Measurements from ENCODE around the gene SHISAL1. TPM values are rescaled to one million over a fixed set of nuclear protein-coding genes. Genes with fewer than 3 reads are reported as not detected.

SHISAL1 gene
- total RNA-seq, 1 experiment from 2014 or later, result 1.6 TPM

DNA sequence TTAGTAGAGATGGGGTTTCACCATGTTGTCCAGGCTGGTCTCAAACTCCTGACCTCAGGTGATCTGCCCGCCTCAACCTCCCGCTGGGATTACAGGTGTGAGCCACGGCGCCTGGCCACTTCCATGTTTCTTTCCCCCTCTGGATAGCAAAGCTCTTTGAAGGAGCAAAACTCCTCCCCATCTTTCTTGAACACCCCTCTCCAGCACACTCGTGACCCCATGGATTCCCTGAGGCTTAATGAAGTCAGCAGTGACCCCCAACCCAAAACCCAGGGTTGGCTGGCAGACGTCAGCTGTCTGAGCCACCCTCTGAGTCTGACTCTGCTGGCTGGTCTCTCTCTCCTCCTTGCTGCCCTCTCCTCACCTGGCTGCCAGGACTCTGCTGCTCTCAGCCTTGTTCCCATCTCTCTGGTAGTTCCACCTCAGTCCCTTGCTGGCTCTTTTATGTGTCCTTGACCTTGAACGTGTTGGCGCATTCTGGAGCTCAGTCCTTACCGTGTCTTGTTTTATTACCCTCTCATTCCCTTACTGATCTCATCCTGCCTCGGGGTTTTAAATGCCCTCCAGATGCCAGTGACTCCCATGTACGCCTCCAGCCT is 87.6 kb downstream of the SHISAL1 start:
- TF ChIP-seq CTCF (IDR thresholded peaks at IDR 0.05; ENCODE audit: unreplicated experiment), result no peak
- BruUV-seq (replicated peaks), result no TSS peak

GRCh38 chr22:44224166-44224565 is 88.6 kb downstream of the SHISAL1 start:
- H3K27ac Mint-ChIP-seq (ENCODE audit: low read depth, unreplicated experiment), result no peak overlapping the region
- CTCF ChIA-PET, result no interaction called here
- H3K9me3 Mint-ChIP-seq (ENCODE audit: unreplicated experiment), result peaks cover under 1% of the 10 kb centered on the region
- H3K36me3 Mint-ChIP-seq (ENCODE audit: insufficient read depth, unreplicated experiment), result no peaks in the 10 kb centered on the region
- peak; percentile 61 for DNase-seq (ENCODE audit: unreplicated experiment)
- TF ChIP-seq CTCF (IDR thresholded peaks at IDR 0.05; ENCODE audit: unreplicated experiment), result no peak
- no TSS peak for BruUV-seq (replicated peaks)
- no peak overlapping the region for H3K4me3 Mint-ChIP-seq (ENCODE audit: unreplicated experiment)
- intact Hi-C loops (cut with micrococcal nuclease), result no loop called here
- H3K4me1 Mint-ChIP-seq (ENCODE audit: insufficient read depth, unreplicated experiment), result peaks cover 12% of the 10 kb centered on the region
- H3K27me3 Mint-ChIP-seq (ENCODE audit: insufficient read depth, unreplicated experiment), result peaks cover 33% of the 10 kb centered on the region
- POLR2A ChIA-PET, result no interaction called here

More for the DNA sequence above, 87.6 kb downstream of the SHISAL1 start:
- no peak for DNase-seq (ENCODE audit: unreplicated experiment)
- Mint-ChIP-seq H3K4me3 (ENCODE audit: unreplicated experiment) (no peak overlapping the region), H3K9me3 (ENCODE audit: unreplicated experiment) (peaks cover 11% of the 10 kb centered on the region), H3K27me3 (ENCODE audit: insufficient read depth, unreplicated experiment) (peaks cover 33% of the 10 kb centered on the region), H3K36me3 (ENCODE audit: insufficient read depth, unreplicated experiment) (no peaks in the 10 kb centered on the region), H3K4me1 (ENCODE audit: insufficient read depth, unreplicated experiment) (peaks cover 12% of the 10 kb centered on the region), H3K27ac (ENCODE audit: low read depth, unreplicated experiment) (no peak overlapping the region)
- intact Hi-C loops (cut with micrococcal nuclease), result no loop called here
- ChIA-PET CTCF (no interaction called here), POLR2A (no interaction called here)

GRCh38 chr22:44221710-44222475 is 90.9 kb downstream of the SHISAL1 start:
- H3K27me3 Mint-ChIP-seq (ENCODE audit: insufficient read depth, unreplicated experiment), result peaks cover 33% of the 10 kb centered on the region
- intact Hi-C loops (cut with micrococcal nuclease), result no loop called here
- no peak overlapping the region for H3K27ac Mint-ChIP-seq (ENCODE audit: low read depth, unreplicated experiment)
- POLR2A ChIA-PET, result no interaction called here
- H3K4me3 Mint-ChIP-seq (ENCODE audit: unreplicated experiment), result no peak overlapping the region
- H3K36me3 Mint-ChIP-seq (ENCODE audit: insufficient read depth, unreplicated experiment), result no peaks in the 10 kb centered on the region
- no peak for TF ChIP-seq CTCF (IDR thresholded peaks at IDR 0.05; ENCODE audit: unreplicated experiment)
- no TSS peak for BruUV-seq (replicated peaks)
- H3K4me1 Mint-ChIP-seq (ENCODE audit: insufficient read depth, unreplicated experiment), result peaks cover 12% of the 10 kb centered on the region
- CTCF ChIA-PET, result interaction anchor here (0.6 kb wide), 1 partner anchor 408 kb away, joined by 5 read pairs; no protein-coding TSS in a partner anchor
- no peak for DNase-seq (ENCODE audit: unreplicated experiment)
- no peaks in the 10 kb centered on the region for H3K9me3 Mint-ChIP-seq (ENCODE audit: unreplicated experiment)

DNA sequence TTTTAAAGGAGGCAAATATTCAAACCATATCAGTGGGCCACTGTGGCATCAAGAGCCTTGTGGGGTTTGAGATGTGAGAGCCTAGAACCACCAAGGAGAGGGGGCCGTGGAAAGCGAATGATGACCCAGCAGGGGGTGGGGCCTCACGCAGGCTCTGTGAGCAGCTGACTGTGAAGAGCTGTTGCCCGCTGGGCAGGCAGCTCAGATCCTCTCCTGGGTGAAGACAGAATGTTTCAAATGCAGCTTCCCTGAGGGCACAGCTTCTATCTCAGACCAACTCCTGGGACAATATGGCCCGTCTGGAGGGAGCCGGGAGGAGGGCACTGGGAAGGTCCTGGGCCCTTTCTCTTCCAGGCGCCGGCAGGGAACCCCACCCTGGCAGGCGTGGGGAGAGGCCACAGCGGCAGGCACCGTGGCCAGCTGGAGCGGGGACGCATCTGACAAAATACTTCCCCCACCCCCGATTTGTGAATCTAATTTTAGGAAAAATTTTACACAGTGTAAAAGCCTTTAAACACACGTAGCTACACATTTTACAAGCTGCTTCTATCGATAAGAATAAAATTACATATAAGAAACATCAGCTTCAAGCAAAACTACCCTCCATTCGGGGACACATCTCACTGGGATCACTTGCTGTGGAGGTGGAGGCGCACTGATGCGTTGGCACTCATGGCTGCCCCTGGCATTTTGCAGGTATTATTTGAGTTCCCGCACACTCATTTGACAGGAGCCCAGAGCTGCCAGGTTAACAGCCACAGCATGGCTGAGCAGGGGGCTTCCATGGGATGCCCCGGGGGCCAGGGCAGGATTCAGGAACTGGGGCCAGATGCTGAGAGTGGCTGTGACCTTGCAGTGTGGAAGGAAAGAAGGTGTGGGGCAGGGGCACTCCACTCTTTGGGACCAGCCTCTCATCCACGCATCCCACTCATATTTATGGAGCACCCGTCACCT is 91.7 kb downstream of the SHISAL1 start:
- Mint-ChIP-seq H3K9me3 (ENCODE audit: unreplicated experiment) (no peaks in the 10 kb centered on the region), H3K4me3 (ENCODE audit: unreplicated experiment) (no peak overlapping the region)

More for the DNA sequence above, 91.7 kb downstream of the SHISAL1 start:
- DNase-seq (ENCODE audit: unreplicated experiment), result no peak
- POLR2A ChIA-PET, result interaction anchor here (0.5 kb wide), 1 partner anchor 184 kb away, joined by 3 read pairs; no protein-coding TSS in a partner anchor
- Mint-ChIP-seq H3K27ac (ENCODE audit: low read depth, unreplicated experiment) (no peak overlapping the region), H3K4me1 (ENCODE audit: insufficient read depth, unreplicated experiment) (peaks cover 12% of the 10 kb centered on the region), H3K27me3 (ENCODE audit: insufficient read depth, unreplicated experiment) (peaks cover 26% of the 10 kb centered on the region), H3K36me3 (ENCODE audit: insufficient read depth, unreplicated experiment) (no peaks in the 10 kb centered on the region)
- TF ChIP-seq CTCF (IDR thresholded peaks at IDR 0.05; ENCODE audit: unreplicated experiment), result no peak
- no TSS peak for BruUV-seq (replicated peaks)
- CTCF ChIA-PET, result no interaction called here
- intact Hi-C loops (cut with micrococcal nuclease), result no loop called here
